Heart left ventricle (tissue), 13 donors: ENCODE results near the gene PRKAR1B.

Experiments
- POLR2A ChIP-seq, 2 donors: fragments of 450-650 bp; IDR thresholded peaks; one replicate each; pipeline ENCODE4 v1.6.1; 2017; ENCODE audit warnings: antibody characterized with exemption in 2 of 2, mild to moderate bottlenecking in 2 of 2, moderate library complexity in 2 of 2
- TF ChIP-seq, protein P1 (sequence below), 12 donors: fragments of 200-600 bp; sonication (generic) in 4 of 12; IDR thresholded peaks; one replicate each; pipeline versions ENCODE4 v1.5.0 to v1.8.0; 2018 to 2022; ENCODE audit warnings: antibody characterized with exemption in 12 of 12, mild to moderate bottlenecking in 5 of 12
- donor health status: ischemic (EF 13 %, LVEDD 7.1; RV severe dilation, severe dysfunction).
- donor health status: DM: no; HTN: yes; CAD: no.
- donor health status: DM: no; HTN: no; CAD: no.
- donor health status: ischemic (EF 25% LVEDD 6.9; RV normal size, moderate dysfunction).
- donor health status: ischemic (EF 25% LVEDD 5.7; RV mildly dilated, moderate dysfunction).
- donor health status: ischemic (EF 35%, LVEDD 5.7; RV mildly dilated, moderate dysfunction).
- donor health status: nonischemic (EF 11% LVEDD 7.7; RV severe dilation, severe dysfunction).
- donor health status: DM: yes; HTN: yes; CAD: no.
- donor health status: PGD.
- donor health status: ischemic (EF 29% LVEDD 5.4; RV normal size, mild dysfunction).
- donor health status: nonischemic (EF 23%, LVEDD 6.1; RV moderate dilation, normal function).

DNA sequence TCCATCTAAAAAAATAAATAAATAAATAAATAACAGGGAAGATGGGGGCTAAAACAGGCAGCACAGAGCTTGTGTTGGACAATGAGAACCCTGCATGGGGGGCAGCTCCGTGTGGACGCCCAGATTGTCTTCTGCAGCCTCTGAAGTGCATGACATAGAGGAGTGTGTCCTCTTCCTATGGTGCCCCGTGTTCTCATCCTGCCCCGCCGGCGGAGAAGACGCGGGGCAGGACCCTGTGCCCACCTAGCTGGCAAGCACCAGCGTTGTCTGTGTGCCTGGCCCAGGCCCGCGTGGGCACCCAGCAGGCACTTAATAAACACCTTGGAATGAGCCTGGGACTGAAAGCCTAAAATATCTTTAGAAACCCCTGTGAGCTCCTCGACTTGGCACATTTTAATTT, 89.3 kb downstream of the PRKAR1B start:
- TF ChIP-seq, protein P1, sequence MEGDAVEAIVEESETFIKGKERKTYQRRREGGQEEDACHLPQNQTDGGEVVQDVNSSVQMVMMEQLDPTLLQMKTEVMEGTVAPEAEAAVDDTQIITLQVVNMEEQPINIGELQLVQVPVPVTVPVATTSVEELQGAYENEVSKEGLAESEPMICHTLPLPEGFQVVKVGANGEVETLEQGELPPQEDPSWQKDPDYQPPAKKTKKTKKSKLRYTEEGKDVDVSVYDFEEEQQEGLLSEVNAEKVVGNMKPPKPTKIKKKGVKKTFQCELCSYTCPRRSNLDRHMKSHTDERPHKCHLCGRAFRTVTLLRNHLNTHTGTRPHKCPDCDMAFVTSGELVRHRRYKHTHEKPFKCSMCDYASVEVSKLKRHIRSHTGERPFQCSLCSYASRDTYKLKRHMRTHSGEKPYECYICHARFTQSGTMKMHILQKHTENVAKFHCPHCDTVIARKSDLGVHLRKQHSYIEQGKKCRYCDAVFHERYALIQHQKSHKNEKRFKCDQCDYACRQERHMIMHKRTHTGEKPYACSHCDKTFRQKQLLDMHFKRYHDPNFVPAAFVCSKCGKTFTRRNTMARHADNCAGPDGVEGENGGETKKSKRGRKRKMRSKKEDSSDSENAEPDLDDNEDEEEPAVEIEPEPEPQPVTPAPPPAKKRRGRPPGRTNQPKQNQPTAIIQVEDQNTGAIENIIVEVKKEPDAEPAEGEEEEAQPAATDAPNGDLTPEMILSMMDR (IDR thresholded peaks at IDR 0.05), result no peak
- TF ChIP-seq POLR2A (IDR thresholded peaks at IDR 0.05), result no peak
